GM19023 (cell line): ENCODE measurements around the gene ACVR2A.

Experiments used
- ATAC-seq: cut with Tn5 transposase; IDR thresholded peaks from one replicate; pipeline ENCODE4 v1.9.1; 2021; ENCODE audit warnings: mild to moderate bottlenecking, moderate library complexity; ENCODE audit not compliant: unreplicated experiment

Gene ACVR2A

GRCh38 chr2:147844697-147845410 lies at the start of gene ACVR2A:
Gene ACVR2A (plus strand): TSS chr2:147845029. CDS start chr2:147845153, 124 bp downstream.
- ATAC-seq, result peak; percentile 40

GRCh38 chr2:147800316-147800715 lies 44.5 kb upstream of the ACVR2A start:
- no peak for ATAC-seq

- no peak for ATAC-seq
These were observed 38.0 kb upstream of the ACVR2A start for GRCh38 chr2:147806846-147807245.

- ATAC-seq, result no peak
These were observed 36.3 kb upstream of the ACVR2A start for GRCh38 chr2:147808520-147808919.

GRCh38 chr2:147810883-147811765 lies 33.7 kb upstream of the ACVR2A start:
- no peak for ATAC-seq

GRCh38 chr2:147818741-147819140 lies 26.1 kb upstream of the ACVR2A start:
- no peak for ATAC-seq

GRCh38 chr2:147824620-147825019 lies 20.2 kb upstream of the ACVR2A start:
- ATAC-seq, result no peak

GRCh38 chr2:147826278-147827087 lies 18.3 kb upstream of the ACVR2A start:
- ATAC-seq, result no peak

- ATAC-seq, result no peak
These were observed 17.8 kb upstream of the ACVR2A start for GRCh38 chr2:147827088-147827375.

- no peak for ATAC-seq
These were observed 15.7 kb upstream of the ACVR2A start for GRCh38 chr2:147829106-147829505.

- no peak for ATAC-seq
These were observed 8.7 kb upstream of the ACVR2A start for GRCh38 chr2:147836099-147836498.

- no peak for ATAC-seq
These were observed 1.4 kb upstream of the ACVR2A start for GRCh38 chr2:147843391-147843863.

GRCh38 chr2:147843864-147844696 lies 749 bp upstream of the ACVR2A start:
- peak; percentile 92 for ATAC-seq

GRCh38 chr2:147845411-147845971 lies 662 bp downstream of the ACVR2A start:
- ATAC-seq, result peak; percentile 34

- no peak for ATAC-seq
These were observed 1.7 kb downstream of the ACVR2A start for GRCh38 chr2:147846412-147847081.

GRCh38 chr2:147847746-147848391 lies 3.0 kb downstream of the ACVR2A start:
- no peak for ATAC-seq

- no peak for ATAC-seq
These were observed 6.0 kb downstream of the ACVR2A start for GRCh38 chr2:147850838-147851237.

- ATAC-seq, result no peak
These were observed 6.6 kb downstream of the ACVR2A start for GRCh38 chr2:147851244-147851930.
